HEK293 (cell line): ENCODE data around the gene ZNF541.
"Not testable (repeated sequence)": the region's sequence is repeated elsewhere in the genome, so short reads cannot be mapped to it uniquely, and the experiment has no call there.

ENCODE experiments used
- CTCF ChIA-PET: fragments of 350-600 bp; formaldehyde crosslinking; extraction: SDS; loops from one replicate; lab custom pipeline; 2021; ENCODE audit warnings: antibody characterized with exemption; lab: Yijun Ruan, JAX
- POLR2A ChIA-PET: fragments of 300-600 bp; formaldehyde crosslinking; extraction: SDS; loops from one replicate; lab custom pipeline; 2020; ENCODE audit warnings: antibody characterized with exemption, inconsistent platforms; lab: Yijun Ruan, JAX
- H3K27ac ChIP-seq: fragments of 200-500 bp; sonication (Bioruptor generic); 2 replicates; pipeline ENCODE4 v1.5.1; 2014; ENCODE audit warnings: low read depth, low read length, control low read depth, inconsistent platforms; ENCODE audit errors: extremely low read depth
- H3K36me3 ChIP-seq, 2 experiments: fragments of 200-500 bp in 1 of 2; sonication (Bioruptor generic) in 1 of 2; 1 replicate in 1 of 2; 2 replicates in 1 of 2; pipeline ENCODE4 v1.5.1; 2014 to 2017; ENCODE audit warnings: inconsistent platforms in 2 of 2, low read length in 2 of 2; ENCODE audit not compliant: control insufficient read depth in 2 of 2, insufficient read depth in 1 of 2
- H3K4me1 ChIP-seq: fragments of 200-500 bp; sonication (Bioruptor generic); 2 replicates; pipeline ENCODE4 v1.5.1; 2014; ENCODE audit warnings: mild to moderate bottlenecking, low read length, inconsistent platforms; ENCODE audit not compliant: control insufficient read depth, insufficient read depth
- H3K4me3 ChIP-seq: 2 replicates; pipeline ENCODE4 v1.5.1; 2011; ENCODE audit warnings: low read depth, mild to moderate bottlenecking, control low read depth, low read length, moderate library complexity
- H3K9me3 ChIP-seq: fragments of 200-500 bp; sonication (Bioruptor generic); 2 replicates; pipeline ENCODE4 v1.5.1; 2014; ENCODE audit warnings: low read depth, low read length, inconsistent platforms; ENCODE audit not compliant: control insufficient read depth, insufficient read depth
- PRDM10 ChIP-seq: fragments of 450-650 bp; formaldehyde crosslinking; IDR thresholded peaks from 2 replicates; pipeline ENCODE4 v1.5.1; 2016; ENCODE audit warnings: missing biosample characterization, missing genetic modification characterization
- RBAK ChIP-seq: fragments of 450-650 bp; formaldehyde crosslinking; IDR thresholded peaks from 2 replicates; pipeline ENCODE4 v1.5.1; 2016; ENCODE audit warnings: missing biosample characterization, missing genetic modification characterization
- REST ChIP-seq: fragments of 450-650 bp; formaldehyde crosslinking; IDR thresholded peaks from 2 replicates; pipeline ENCODE4 v1.5.1; 2016; ENCODE audit warnings: missing biosample characterization, missing genetic modification characterization
- SP3 ChIP-seq: fragments of 450-650 bp; formaldehyde crosslinking; IDR thresholded peaks from 2 replicates; pipeline ENCODE4 v1.5.1; 2016; ENCODE audit warnings: missing biosample characterization, missing genetic modification characterization
- ZBTB11 ChIP-seq: fragments of 450-650 bp; formaldehyde crosslinking; conservative IDR thresholded peaks from 2 replicates; pipeline ENCODE4 v1.5.1; 2016; ENCODE audit warnings: low read depth, missing biosample characterization, missing genetic modification characterization
- ZBTB8A ChIP-seq: fragments of 450-650 bp; formaldehyde crosslinking; IDR thresholded peaks from 2 replicates; pipeline ENCODE4 v1.5.1; 2016; ENCODE audit warnings: missing biosample characterization, missing genetic modification characterization
- ZFP37 ChIP-seq: fragments of 450-650 bp; formaldehyde crosslinking; IDR thresholded peaks from 2 replicates; pipeline ENCODE4 v1.5.1; 2016; ENCODE audit warnings: missing biosample characterization, missing genetic modification characterization
- ZNF140 ChIP-seq: fragments of 450-650 bp; formaldehyde crosslinking; IDR thresholded peaks from 2 replicates; pipeline ENCODE4 v1.5.1; 2016; ENCODE audit warnings: missing biosample characterization, missing genetic modification characterization
- ZNF18 ChIP-seq: fragments of 450-650 bp; formaldehyde crosslinking; IDR thresholded peaks from 2 replicates; pipeline ENCODE4 v1.5.1; 2016; ENCODE audit warnings: missing biosample characterization, missing genetic modification characterization
- ZNF394 ChIP-seq: fragments of 450-650 bp; formaldehyde crosslinking; IDR thresholded peaks from 2 replicates; pipeline ENCODE4 v1.5.1; 2016; ENCODE audit warnings: missing biosample characterization, missing genetic modification characterization, mild to moderate bottlenecking, moderate library complexity, borderline replicate concordance
- ZNF404 ChIP-seq: fragments of 450-650 bp; formaldehyde crosslinking; IDR thresholded peaks from 2 replicates; pipeline ENCODE4 v1.5.1; 2017; ENCODE audit warnings: missing biosample characterization, missing genetic modification characterization
- ZNF426 ChIP-seq: fragments of 450-650 bp; formaldehyde crosslinking; IDR thresholded peaks from 2 replicates; pipeline ENCODE4 v1.5.1; 2017; ENCODE audit warnings: missing biosample characterization, missing genetic modification characterization, mild to moderate bottlenecking, inconsistent platforms, moderate library complexity
- ZNF433 ChIP-seq: fragments of 450-650 bp; formaldehyde crosslinking; IDR thresholded peaks from 2 replicates; pipeline ENCODE4 v1.5.1; 2016; ENCODE audit warnings: missing biosample characterization, missing genetic modification characterization, low read depth
- ZNF518A ChIP-seq: fragments of 450-650 bp; formaldehyde crosslinking; conservative IDR thresholded peaks from 2 replicates; pipeline ENCODE4 v1.5.1; 2016; ENCODE audit warnings: low read depth, missing biosample characterization, missing genetic modification characterization
- ZNF555 ChIP-seq: fragments of 450-650 bp; formaldehyde crosslinking; conservative IDR thresholded peaks from 2 replicates; pipeline ENCODE4 v1.5.1; 2017; ENCODE audit warnings: missing biosample characterization, mild to moderate bottlenecking, missing genetic modification characterization, inconsistent platforms
- ZNF623 ChIP-seq: fragments of 450-650 bp; formaldehyde crosslinking; IDR thresholded peaks from 2 replicates; pipeline ENCODE4 v1.5.1; 2016; ENCODE audit warnings: missing biosample characterization, missing genetic modification characterization
- ZNF629 ChIP-seq: fragments of 450-650 bp; formaldehyde crosslinking; IDR thresholded peaks from 2 replicates; pipeline ENCODE4 v1.5.1; 2017; ENCODE audit warnings: missing biosample characterization, missing genetic modification characterization
- ZNF654 ChIP-seq: fragments of 450-650 bp; formaldehyde crosslinking; IDR thresholded peaks from 2 replicates; pipeline ENCODE4 v1.5.1; 2016; ENCODE audit warnings: low read depth, missing biosample characterization, missing genetic modification characterization
- ZXDB ChIP-seq: fragments of 450-650 bp; formaldehyde crosslinking; IDR thresholded peaks from 2 replicates; pipeline ENCODE4 v1.5.1; 2016; ENCODE audit warnings: missing biosample characterization, missing genetic modification characterization

Gene ZNF541

GRCh38 chr19:47583161-47583560 lies 10.2 kb upstream of the ZNF541 start:
- ChIA-PET POLR2A (interaction anchor here (1.8 kb wide), 1 partner anchor 17 kb away, joined by 6 read pairs; no protein-coding TSS in a partner anchor), CTCF (interaction anchor here (0.6 to 1.1 kb wide), 3 partner anchors 68 to 108 kb away, joined by 3 to 5 read pairs (median 4); partner anchors contain the start of gene NAPA)
- not testable (repeated sequence) for H3K9me3 ChIP-seq, H3K36me3 ChIP-seq, H3K27ac ChIP-seq, H3K4me3 ChIP-seq, H3K4me1 ChIP-seq
- peak; percentile 63 for TF ChIP-seq ZBTB11 (tag by site-specific recombination)
- peak; percentile 40 for TF ChIP-seq ZNF426 (tag by site-specific recombination)
- TF ChIP-seq ZXDB (tag by site-specific recombination), result peak; percentile 50; the same call in 1 of the 2 replicates
- TF ChIP-seq ZNF140, result peak; percentile 71; the same call in 1 of the 2 replicates
- peak; percentile 59; the same call in 1 of the 2 replicates for TF ChIP-seq ZBTB8A (tag by site-specific recombination)
- 0 out of 2 replicates have a peak, but pooled peaks have one; percentile 36 for TF ChIP-seq PRDM10 (tag by site-specific recombination)
- 0 out of 2 replicates have a peak, but pooled peaks have one; percentile 32 for TF ChIP-seq RBAK (tag by site-specific recombination)
- peak; percentile 85; the same call in 1 of the 2 replicates for TF ChIP-seq ZNF394 (tag by site-specific recombination)
- 0 out of 2 replicates have a peak, but pooled peaks have one; percentile 13 for TF ChIP-seq ZNF654
- TF ChIP-seq REST (tag by site-specific recombination), result 0 out of 2 replicates have a peak, but pooled peaks have one; percentile 33
- peak; percentile 27; the same call in 1 of the 2 replicates for TF ChIP-seq ZNF629
- TF ChIP-seq ZNF18 (tag by site-specific recombination), result peak; percentile 18; the same call in 1 of the 2 replicates
- TF ChIP-seq ZFP37 (tag by site-specific recombination), result 0 out of 2 replicates have a peak, but pooled peaks have one; percentile 41
- peak; percentile 77; the same call in 1 of the 2 replicates for TF ChIP-seq ZNF404 (tag by site-specific recombination)
- TF ChIP-seq ZNF433 (tag by site-specific recombination), result peak; percentile 43; the same call in 1 of the 2 replicates
- peak; percentile 77 for TF ChIP-seq ZNF518A (tag by site-specific recombination)
- TF ChIP-seq ZNF555, result peak; percentile 39
- peak; percentile 61 for TF ChIP-seq ZNF623 (tag by site-specific recombination)
- TF ChIP-seq SP3 (tag by site-specific recombination), result peak; percentile 40; the same call in 1 of the 2 replicates
